H1 (cell line): Measurements from ENCODE around the gene MT1F. TPM values are rescaled to one million over a fixed set of nuclear protein-coding genes. Genes with fewer than 3 reads are reported as not detected.

ENCODE experiments used
- CHD7 ChIP-seq: fragments of 300-600 bp; sonication (generic); IDR thresholded peaks from 2 replicates; pipeline ENCODE4 v1.7.1; 2012; ENCODE audit warnings: low read length, moderate library complexity, mild to moderate bottlenecking, inconsistent platforms; ENCODE audit not compliant: insufficient replicate concordance
- polyA plus RNA-seq, 7 experiments: library from polyadenylated mRNA; depleted of rRNA in 3 of 7; stranded (reverse) in 5 of 7; unstranded in 2 of 7; fragments of >200 nt in 5 of 7; fragments of 200-250 nt in 2 of 7; gene quantifications; 1 replicate in 5 of 7; 2 replicates in 1 of 7; 4 replicates in 1 of 7; pipeline versions ENCODE4 v1.2.1 to v1.2.3, GENCODE V29; 2011 to 2013; ENCODE audit warnings: missing spikeins in 2 of 7, mixed read lengths in 2 of 7
- total RNA-seq: library from RNA; stranded (reverse); fragmentation: NEBNext Ultra II Directional; extraction: Animal tissue kit (Norgen Biotek cat#: 25700); gene quantifications from 2 replicates; pipeline ENCODE4 v1.2.1, GENCODE V29; 2021

The MT1F gene
- total and polyA plus RNA-seq, 2 of the 8 experiments (the other 6 are each of a cell fraction or from before 2014, with no cell fraction given) = 5.9 to 20.8 TPM

DNA sequence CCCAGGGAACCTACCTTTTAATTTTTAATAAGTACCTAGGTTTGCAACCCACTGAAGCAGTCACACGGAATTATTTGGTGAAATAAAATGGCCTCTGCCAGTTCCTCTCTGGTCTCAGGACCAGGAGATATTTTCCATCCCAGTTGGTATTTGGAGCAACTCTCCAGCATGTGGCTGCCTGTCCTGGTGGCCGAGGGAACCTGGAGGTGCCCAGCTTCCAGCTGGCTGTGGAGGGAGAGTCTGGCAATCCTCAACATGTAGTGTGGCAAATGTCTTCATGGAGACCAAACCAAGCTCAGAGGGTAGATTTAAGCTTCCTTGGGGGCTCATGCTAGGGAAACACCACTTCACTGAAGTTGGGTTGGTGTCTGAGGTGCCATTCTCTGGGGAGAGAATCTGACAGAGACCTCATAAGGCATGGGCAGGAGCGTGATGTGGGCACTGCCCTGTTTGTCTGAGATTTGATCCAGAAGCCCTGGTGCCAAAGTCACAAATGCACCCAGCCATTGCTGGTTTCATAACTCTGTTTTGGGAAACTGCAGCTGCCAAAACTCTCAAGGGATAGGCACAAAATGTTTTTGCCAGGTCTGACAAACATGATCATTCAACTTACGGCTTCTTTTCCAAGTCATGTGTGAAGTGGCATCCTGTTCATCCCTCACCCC, 27.3 kb downstream of the MT1F start (continued):
- TF ChIP-seq CHD7 = no peak
- TF ChIP-seq, all 59 proteins: peak for 0
